ENCODE results near the gene KCNMA1.
"Not testable (repeated sequence)": the region's sequence is repeated elsewhere in the genome, so short reads cannot be mapped to it uniquely, and the experiment has no call there.

Gene KCNMA1

GRCh38 chr10:77436257-77436975, 201.2 kb downstream of the KCNMA1 start:
- DNase-seq, result no peak

DNA sequence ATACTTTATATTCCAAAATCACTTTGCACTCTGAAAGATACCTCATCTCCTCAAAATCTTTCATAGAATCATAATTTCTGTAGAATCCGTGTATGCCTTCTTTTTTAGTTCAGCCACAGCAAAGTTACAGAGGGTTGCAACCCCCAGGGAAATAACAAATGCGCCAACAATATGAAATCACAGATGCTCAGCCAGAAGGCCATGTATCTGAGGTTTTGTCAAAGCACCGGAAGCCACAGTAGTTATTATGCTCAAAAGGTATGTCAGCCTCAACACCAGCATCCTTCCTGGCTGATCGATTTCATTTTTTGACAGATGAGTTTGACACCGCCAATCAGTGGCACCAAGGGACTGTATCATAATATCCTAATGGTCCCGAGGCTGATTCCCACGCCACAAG, 204.1 kb downstream of the KCNMA1 start:
- no peak for DNase-seq

DNA sequence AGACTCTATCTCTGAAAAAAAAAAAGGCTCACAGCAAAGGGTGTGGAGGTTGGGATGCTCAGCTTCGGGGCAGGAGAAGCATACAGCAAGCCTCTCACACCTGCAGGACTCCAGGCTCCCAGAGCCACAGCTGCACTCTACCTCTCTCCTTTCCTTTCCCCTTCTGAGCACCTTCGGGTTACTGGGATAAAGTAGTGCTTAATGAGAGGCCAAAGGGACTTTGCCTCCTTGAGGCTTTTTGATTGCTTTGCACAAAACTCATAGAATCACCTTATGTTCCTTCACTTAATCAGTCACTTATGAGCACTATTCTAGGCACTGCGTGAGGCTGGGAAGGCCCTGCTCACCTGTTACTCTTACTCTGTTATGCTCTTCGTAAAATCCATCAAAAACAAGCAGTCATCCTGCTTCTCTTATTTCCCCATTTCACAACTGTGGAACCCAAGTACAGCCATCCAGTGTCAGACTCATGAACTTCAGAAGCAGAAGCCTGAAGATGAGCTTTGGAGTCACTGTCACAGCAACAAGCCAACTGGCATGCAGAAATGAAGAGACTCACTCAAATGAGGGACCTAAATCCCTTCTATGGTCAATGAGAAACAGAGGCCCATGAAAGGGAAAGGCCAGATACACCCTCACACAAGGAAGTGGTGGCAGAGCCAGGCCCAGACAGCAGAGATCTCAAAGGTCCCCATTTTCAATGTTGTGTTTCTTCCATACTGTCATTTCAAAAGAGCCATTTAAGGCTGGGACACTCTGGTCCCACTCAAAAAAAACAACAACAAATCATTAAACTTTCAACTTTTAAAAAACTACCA, 205.4 kb downstream of the KCNMA1 start:
- no peak for DNase-seq

DNA sequence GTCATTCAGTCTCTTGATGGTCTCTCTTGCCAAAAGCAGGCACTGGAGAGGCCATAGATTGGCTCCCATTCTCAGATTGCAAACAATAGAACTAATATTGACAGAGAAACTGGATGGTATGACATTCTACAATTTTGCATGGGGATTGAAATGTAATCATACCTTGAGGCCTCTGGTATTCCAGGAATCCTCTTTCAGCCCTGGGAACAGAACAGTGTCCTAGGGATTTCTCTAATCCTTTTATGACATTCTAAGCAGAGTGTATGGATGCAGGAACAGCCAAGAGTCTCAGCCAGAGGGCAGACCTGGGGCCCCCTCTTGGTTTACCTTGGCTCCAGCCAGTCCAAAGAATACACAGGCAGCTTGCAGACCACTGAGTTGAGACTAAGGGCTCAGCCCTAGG, 206.4 kb downstream of the KCNMA1 start:
- DNase-seq, result no peak

DNA sequence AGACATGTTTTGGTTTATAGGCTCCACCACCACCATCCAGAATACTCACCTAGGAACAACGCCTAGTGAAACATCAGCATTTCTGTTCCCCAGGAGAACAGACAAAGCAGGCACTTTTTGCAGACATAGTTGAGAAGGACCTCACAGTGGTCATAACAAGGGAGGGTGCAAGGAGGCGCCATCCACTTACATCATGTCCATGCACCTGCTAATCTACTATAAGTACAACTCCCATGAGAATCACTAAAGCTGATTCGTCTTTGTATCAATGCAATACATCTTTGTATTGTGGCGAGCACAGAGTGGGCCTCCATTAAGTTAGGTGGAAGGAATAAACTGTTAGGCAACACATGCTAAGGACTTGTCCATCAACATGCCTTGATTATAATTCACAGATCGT, 207.1 kb downstream of the KCNMA1 start:
- no peak for DNase-seq

GRCh38 chr10:77428691-77429395, 208.8 kb downstream of the KCNMA1 start:
- DNase-seq, result peak; percentile 2

DNA sequence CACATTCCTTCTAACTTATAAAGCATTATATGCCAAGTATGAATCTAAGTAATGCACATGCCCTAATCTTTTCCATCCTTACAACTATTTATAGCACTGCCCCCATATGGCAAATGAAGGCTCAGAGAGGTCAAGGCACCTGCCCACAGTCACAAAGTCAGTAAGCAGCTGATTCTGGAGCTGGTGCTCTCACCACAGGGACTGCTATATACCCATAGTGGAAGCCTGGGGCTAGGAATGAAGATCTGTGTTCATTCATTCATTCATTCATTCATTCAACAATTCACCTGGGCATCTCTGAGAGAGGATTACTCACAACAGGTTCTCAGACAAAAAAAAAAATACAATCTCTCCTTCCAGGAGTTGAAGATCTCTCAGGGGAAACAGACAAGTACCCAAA, 213.4 kb downstream of the KCNMA1 start:
- DNase-seq, result no peak

GRCh38 chr10:77422491-77423338, 214.9 kb downstream of the KCNMA1 start:
- no peak for DNase-seq

- DNase-seq, result no peak
Observed at GRCh38 chr10:77421591-77421990, 216.0 kb downstream of the KCNMA1 start.

DNA sequence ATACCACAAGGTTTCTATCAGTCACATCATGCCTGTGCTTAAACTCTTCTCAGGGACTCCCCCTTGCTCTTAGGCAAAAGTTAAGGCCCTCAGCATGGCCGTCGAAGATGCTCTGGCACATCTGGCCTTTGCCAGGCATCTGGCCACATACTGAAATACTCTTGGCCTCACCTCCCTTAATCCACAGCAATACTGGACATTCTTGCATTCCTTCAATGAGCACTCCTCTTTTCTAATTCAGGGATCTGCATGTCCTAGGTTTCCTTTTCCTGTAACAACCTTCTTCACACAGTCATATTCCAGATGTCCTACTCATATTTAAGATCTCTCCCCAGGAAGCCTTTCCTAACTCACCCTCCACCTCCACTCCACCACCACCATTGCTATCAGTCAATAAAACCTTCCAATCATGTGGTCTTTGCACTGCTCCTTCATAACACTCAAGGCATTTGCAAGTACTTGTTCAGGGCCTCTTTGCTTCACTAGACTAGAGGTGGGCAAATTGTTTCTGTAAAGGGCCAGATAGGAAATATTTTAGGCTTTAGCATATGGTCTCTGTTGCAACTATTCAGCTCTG, 216.6 kb downstream of the KCNMA1 start:
- no peak for DNase-seq

- DNase-seq, result no peak
Observed at GRCh38 chr10:77419979-77420378, 217.6 kb downstream of the KCNMA1 start.

GRCh38 chr10:77419056-77419455, 218.6 kb downstream of the KCNMA1 start:
- DNase-seq, result no peak

- DNase-seq, result no peak
Observed at GRCh38 chr10:77417806-77418640, 219.6 kb downstream of the KCNMA1 start.

DNA sequence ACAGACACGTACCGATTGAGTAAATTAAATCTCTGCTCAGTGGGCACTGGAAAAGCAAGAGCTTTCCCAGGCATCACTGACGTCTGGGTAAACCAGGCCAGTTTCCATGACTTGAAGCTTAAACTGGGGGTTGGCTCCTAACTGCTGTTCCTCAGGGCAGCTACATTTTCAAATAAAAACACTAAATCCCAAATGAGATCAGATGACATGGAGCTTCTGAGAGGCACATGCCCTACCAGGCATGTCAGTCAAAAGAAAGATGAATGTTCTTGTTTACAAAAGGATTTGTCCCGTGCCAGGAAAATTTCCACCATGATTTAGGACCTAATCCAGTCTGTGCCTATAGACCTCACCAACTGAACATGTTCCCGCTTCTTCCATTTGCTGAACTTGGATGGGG, 220.2 kb downstream of the KCNMA1 start:
- no peak for DNase-seq

DNA sequence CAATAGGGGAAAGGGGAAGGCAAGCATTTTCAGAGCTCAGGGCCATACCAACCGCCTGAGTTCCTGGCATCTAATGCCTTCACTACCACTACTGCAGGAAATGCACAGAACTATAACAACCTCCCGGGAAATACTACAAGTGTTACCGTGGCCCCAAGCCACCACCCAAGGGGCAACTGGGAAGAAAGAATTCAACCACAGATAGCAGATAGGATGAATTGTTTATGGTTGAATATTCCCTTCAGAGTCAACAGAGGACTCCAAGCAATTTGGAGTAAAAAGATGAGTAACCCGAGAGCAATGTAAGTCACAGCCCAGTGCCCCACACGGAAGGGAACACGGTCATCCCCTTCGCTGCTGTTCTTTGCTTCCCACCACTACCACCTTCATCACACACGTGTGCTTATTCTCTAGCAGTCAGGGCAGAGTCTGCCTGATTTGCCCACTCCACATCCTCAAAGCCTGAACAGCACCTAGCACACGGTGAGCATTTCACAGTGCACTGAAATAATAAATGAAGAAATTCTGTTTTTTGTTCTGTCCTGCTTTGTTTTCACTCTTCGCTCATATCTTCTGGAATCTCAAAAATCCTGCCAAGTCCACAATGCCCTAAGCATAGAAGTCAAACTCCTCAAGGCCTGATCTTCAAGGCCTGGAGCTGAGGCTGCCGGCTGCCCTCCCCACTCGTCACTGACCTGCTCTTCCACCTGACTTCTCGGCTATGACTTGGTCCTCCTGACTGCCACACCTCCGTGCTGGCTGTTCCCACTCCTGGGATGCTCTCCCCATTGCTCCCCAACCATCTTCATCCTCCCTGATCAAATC, 221.1 kb downstream of the KCNMA1 start:
- no peak for DNase-seq

- DNase-seq, result no peak
Observed at GRCh38 chr10:77415313-77415960, 222.2 kb downstream of the KCNMA1 start.

DNA sequence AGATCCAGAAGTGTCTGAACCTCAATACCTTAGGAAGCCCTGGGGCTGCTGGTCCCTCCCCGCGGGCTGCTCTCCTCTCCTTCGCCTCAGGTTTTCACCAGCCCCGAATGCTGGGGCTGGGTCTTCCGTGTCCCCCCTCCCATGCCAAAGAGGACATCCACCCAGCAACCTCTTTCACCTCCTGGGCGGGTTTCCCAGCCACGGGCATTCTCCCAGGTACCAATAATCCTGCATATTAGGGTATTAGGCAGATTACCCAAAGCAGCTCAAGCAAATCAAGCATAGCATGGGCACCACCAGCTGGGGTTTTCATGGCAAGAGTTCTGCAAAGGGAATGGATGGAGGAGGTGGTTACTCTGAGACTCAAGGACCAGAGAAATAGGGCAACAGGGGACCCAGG, 224.4 kb downstream of the KCNMA1 start:
- no peak for DNase-seq

GRCh38 chr10:77412573-77413133, 225.0 kb downstream of the KCNMA1 start:
- DNase-seq, result not testable (repeated sequence)

- no peak for DNase-seq
Observed at GRCh38 chr10:77411805-77412204, 225.8 kb downstream of the KCNMA1 start.

DNA sequence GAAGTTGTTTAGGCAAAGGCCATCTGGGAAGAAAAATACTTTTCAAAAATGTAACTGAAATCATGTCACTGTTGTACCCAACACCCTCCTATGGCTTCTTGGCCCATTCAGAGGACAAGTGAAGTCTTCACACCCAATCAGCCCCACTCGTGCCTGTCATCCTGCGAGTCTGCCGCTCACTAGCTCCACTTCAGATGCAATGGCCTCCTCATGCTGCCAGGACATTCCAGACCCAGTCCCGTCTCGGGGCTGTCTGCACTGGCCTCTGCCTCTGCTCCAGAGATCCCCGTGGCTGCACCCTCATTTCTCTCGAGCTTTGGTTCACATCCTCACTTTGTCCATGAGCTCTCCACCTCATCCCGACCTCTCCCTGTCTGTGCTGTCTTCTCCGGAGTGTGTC, 227.1 kb downstream of the KCNMA1 start:
- no peak for DNase-seq

All from COR-L47 (cell line).